Measurements from ENCODE around the gene OSBP2. TPM values are rescaled to one million over a fixed set of nuclear protein-coding genes. Genes with fewer than 3 reads are reported as not detected.
"Not testable (repeated sequence)": the region's sequence is repeated elsewhere in the genome, so short reads cannot be mapped to it uniquely, and the experiment has no call there.

The OSBP2 gene
- total RNA-seq, 1 donor from 2014 or later, result 0.35 TPM

GRCh38 chr22:30705710-30706651 lies 11.3 kb downstream of the OSBP2 start:
- peaks cover 9% of the 10 kb centered on the region for H3K27me3 Mint-ChIP-seq
- H3K4me1 Mint-ChIP-seq, result no peaks in the 10 kb centered on the region
- ChIA-PET POLR2A (no interaction called here), CTCF (no interaction called here)
- intact Hi-C loops (cut with micrococcal nuclease), result no loop called here
- TF ChIP-seq, protein P1, sequence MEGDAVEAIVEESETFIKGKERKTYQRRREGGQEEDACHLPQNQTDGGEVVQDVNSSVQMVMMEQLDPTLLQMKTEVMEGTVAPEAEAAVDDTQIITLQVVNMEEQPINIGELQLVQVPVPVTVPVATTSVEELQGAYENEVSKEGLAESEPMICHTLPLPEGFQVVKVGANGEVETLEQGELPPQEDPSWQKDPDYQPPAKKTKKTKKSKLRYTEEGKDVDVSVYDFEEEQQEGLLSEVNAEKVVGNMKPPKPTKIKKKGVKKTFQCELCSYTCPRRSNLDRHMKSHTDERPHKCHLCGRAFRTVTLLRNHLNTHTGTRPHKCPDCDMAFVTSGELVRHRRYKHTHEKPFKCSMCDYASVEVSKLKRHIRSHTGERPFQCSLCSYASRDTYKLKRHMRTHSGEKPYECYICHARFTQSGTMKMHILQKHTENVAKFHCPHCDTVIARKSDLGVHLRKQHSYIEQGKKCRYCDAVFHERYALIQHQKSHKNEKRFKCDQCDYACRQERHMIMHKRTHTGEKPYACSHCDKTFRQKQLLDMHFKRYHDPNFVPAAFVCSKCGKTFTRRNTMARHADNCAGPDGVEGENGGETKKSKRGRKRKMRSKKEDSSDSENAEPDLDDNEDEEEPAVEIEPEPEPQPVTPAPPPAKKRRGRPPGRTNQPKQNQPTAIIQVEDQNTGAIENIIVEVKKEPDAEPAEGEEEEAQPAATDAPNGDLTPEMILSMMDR (IDR thresholded peaks at IDR 0.05), result no peak
- H3K27ac Mint-ChIP-seq, result no peak overlapping the region
- no peaks in the 10 kb centered on the region for H3K36me3 Mint-ChIP-seq (ENCODE audit: low read depth)
- DNase-seq, result no peak
- H3K9me3 Mint-ChIP-seq, result no peaks in the 10 kb centered on the region
- no peak for ATAC-seq (ENCODE audit: low read depth)
- no peak overlapping the region for H3K4me3 Mint-ChIP-seq

DNA sequence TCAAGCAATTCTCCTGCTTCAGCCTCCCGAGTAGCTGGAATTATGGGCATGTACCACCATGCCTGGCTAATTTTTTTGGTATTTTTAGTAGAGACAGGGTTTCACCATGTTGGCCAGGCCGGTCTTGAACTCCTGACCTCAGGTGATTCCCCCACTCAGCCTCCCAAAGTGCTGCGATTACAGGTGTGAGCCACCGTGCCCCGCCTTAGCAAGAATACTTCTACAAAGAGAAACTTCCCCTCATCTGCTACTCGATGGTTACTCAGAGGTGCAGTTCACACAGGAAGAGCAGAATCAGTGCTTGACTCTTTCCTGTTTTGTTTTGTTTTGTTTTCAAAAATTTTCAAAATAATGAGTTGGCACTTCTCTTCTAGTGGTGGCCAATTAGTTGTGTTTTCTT lies 15.3 kb downstream of the OSBP2 start:
- H3K27ac Mint-ChIP-seq; CTCF ChIA-PET; H3K36me3 Mint-ChIP-seq (ENCODE audit: low read depth); DNase-seq; POLR2A ChIA-PET; H3K9me3 Mint-ChIP-seq; H3K4me3 Mint-ChIP-seq; H3K4me1 Mint-ChIP-seq; intact Hi-C loops (cut with micrococcal nuclease); ATAC-seq (ENCODE audit: low read depth); H3K27me3 Mint-ChIP-seq: not testable (repeated sequence)

- DNase-seq, result no peak
- no peak overlapping the region for H3K4me3 Mint-ChIP-seq
- TF ChIP-seq, protein P1 (IDR thresholded peaks at IDR 0.05), result no peak
- no peak overlapping the region for H3K27ac Mint-ChIP-seq
- ATAC-seq (ENCODE audit: low read depth), result no peak
- no peaks in the 10 kb centered on the region for H3K9me3 Mint-ChIP-seq
- ChIA-PET CTCF (no interaction called here), POLR2A (no interaction called here)
- no peaks in the 10 kb centered on the region for H3K36me3 Mint-ChIP-seq (ENCODE audit: low read depth)
- intact Hi-C loops (cut with micrococcal nuclease), result no loop called here
- H3K27me3 Mint-ChIP-seq, result peaks cover 3% of the 10 kb centered on the region
- no peaks in the 10 kb centered on the region for H3K4me1 Mint-ChIP-seq
Measured at GRCh38 chr22:30712094-30712493, 17.4 kb downstream of the OSBP2 start.

DNA sequence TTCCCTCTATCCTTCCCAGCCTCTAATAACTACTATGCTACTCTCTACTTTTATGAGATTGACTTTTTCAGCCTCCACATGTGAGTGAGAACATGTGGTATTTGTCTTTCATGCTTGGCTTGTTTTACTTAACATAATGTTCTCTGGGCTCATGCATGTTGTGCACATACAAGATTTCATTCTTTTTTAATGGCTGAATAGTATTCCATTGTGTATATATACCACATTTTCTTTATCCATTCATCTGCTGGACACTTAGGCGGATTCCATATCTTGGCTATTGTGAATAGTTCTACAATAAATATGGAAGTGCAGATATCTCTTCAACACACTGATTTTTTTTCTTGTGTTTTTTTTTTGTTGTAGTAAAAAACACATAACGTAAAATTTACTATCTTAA lies 19.4 kb downstream of the OSBP2 start:
- TF ChIP-seq, protein P1 (IDR thresholded peaks at IDR 0.05), result no peak
- no peak overlapping the region for H3K4me3 Mint-ChIP-seq
- intact Hi-C loops (cut with micrococcal nuclease), result no loop called here
- CTCF ChIA-PET, result no interaction called here
- no peak overlapping the region for H3K27ac Mint-ChIP-seq
- POLR2A ChIA-PET, result no interaction called here
- no peak for ATAC-seq (ENCODE audit: low read depth)
- no peaks in the 10 kb centered on the region for H3K4me1 Mint-ChIP-seq
- H3K27me3 Mint-ChIP-seq, result peaks cover 3% of the 10 kb centered on the region
- DNase-seq, result no peak
- no peaks in the 10 kb centered on the region for H3K9me3 Mint-ChIP-seq
- H3K36me3 Mint-ChIP-seq (ENCODE audit: low read depth), result no peaks in the 10 kb centered on the region

GRCh38 chr22:30717331-30717921 lies 22.8 kb downstream of the OSBP2 start:
- no peak for DNase-seq
- TF ChIP-seq, protein P1 (IDR thresholded peaks at IDR 0.05), result no peak
- no peaks in the 10 kb centered on the region for H3K4me1 Mint-ChIP-seq
- no peak overlapping the region for H3K4me3 Mint-ChIP-seq
- ChIA-PET POLR2A (no interaction called here), CTCF (no interaction called here)
- no peaks in the 10 kb centered on the region for H3K36me3 Mint-ChIP-seq (ENCODE audit: low read depth)
- no peak for ATAC-seq (ENCODE audit: low read depth)
- intact Hi-C loops (cut with micrococcal nuclease), result no loop called here
- no peak overlapping the region for H3K27ac Mint-ChIP-seq
- no peaks in the 10 kb centered on the region for H3K9me3 Mint-ChIP-seq
- peaks cover 3% of the 10 kb centered on the region for H3K27me3 Mint-ChIP-seq
